Keratinocyte (primary cell): ENCODE results near the gene FBXL13.

Source experiments
- EZH2 ChIP-seq: IDR thresholded peaks from one replicate; pipeline ENCODE4 v1.6.1; 2012; ENCODE audit warnings: inconsistent platforms, mild to moderate bottlenecking, low read length, moderate library complexity
- TF ChIP-seq, protein P1 (sequence below), 3 experiments: IDR thresholded peaks in 1 of 3; conservative IDR thresholded peaks in 1 of 3; optimal IDR thresholded peaks in 1 of 3; 2 replicates in 2 of 3; 3 replicates in 1 of 3; pipeline versions ENCODE3 to v1.5.1; 2011; ENCODE audit warnings: low read length in 3 of 3, mild to moderate bottlenecking in 3 of 3, moderate library complexity in 2 of 3, control low read depth in 1 of 3, inconsistent platforms in 1 of 3; ENCODE audit not compliant: insufficient read depth in 2 of 3; ENCODE audit errors: extremely low read depth in 1 of 3

DNA sequence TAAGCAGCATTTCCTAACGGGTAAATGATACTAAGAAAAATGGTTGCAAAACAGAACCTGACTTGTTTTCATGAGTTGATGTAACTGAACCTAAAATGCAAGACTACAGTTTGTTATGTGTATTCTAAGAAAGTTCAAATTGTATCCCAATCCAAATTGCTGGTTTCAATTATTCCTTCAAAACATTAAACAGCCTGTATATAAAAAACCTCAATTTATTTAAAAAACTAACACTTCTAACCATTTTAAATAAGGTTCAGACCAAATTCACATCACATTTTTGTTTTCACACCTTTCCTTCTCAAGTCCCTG is 80.9 kb downstream of the FBXL13 start:
- TF ChIP-seq EZH2, result no peak
- TF ChIP-seq, protein P1, sequence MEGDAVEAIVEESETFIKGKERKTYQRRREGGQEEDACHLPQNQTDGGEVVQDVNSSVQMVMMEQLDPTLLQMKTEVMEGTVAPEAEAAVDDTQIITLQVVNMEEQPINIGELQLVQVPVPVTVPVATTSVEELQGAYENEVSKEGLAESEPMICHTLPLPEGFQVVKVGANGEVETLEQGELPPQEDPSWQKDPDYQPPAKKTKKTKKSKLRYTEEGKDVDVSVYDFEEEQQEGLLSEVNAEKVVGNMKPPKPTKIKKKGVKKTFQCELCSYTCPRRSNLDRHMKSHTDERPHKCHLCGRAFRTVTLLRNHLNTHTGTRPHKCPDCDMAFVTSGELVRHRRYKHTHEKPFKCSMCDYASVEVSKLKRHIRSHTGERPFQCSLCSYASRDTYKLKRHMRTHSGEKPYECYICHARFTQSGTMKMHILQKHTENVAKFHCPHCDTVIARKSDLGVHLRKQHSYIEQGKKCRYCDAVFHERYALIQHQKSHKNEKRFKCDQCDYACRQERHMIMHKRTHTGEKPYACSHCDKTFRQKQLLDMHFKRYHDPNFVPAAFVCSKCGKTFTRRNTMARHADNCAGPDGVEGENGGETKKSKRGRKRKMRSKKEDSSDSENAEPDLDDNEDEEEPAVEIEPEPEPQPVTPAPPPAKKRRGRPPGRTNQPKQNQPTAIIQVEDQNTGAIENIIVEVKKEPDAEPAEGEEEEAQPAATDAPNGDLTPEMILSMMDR (optimal IDR thresholded peaks at IDR 0.05 in 1 of 3, IDR thresholded peaks at IDR 0.05 in 1 of 3, conservative IDR thresholded peaks at IDR 0.05 in 1 of 3; ENCODE audit: extremely low read depth in 1 of 3, insufficient read depth in 2 of 3, low read length in 3 of 3), result no peak
